Cerebellar nuclear complex (tissue), 1 donor: Measurements from ENCODE around the gene METTL16.
"Not testable (repeated sequence)": the region's sequence is repeated elsewhere in the genome, so short reads cannot be mapped to it uniquely, and the experiment has no call there.

Experiments
- DNase-seq, 2 experiments: peaks; one replicate each; lab custom pipeline; 2025; lab: John Stamatoyannopoulos, UW

The METTL16 gene

GRCh38 chr17:2503627-2504026 is 8.1 kb downstream of the METTL16 start:
- DNase-seq = no peak

DNA sequence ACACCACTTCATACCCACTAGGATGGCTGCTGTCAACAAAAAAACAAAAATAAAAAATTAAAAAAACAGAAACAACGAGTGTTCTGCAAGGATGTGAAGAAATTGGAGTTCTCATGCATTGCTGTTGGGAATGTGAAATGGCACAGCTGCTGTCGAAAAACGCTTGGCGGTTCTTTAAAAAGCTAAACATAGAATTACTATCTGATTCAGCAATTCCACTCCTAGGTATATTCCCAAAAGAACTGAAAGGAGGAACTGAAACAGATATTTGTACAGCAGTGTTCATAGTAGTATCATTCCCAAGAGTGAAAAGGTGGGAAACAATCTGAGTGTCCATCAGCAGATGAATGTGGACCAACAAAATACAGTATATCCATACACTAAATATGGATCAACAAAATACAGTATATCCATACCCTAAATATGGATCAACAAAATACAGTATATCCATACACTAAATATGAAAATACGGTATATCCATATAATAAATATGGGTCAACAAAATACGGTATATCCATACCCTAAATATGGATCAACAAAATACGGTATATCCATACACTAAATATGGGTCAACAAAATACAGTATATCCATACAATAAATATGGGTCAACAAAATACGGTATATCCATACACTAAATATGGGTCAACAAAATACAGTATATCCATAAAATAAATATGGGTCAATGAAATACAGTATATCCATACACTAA is 8.7 kb downstream of the METTL16 start:
- DNase-seq = no peak

- no peak for DNase-seq
Observed at GRCh38 chr17:2500446-2500845, 11.2 kb downstream of the METTL16 start.

GRCh38 chr17:2489286-2489685 is 22.4 kb downstream of the METTL16 start:
- DNase-seq = not testable (repeated sequence)

- no peak for DNase-seq
Observed at GRCh38 chr17:2487306-2487705, 24.4 kb downstream of the METTL16 start.

- not testable (repeated sequence) for DNase-seq
Observed at GRCh38 chr17:2486709-2487108, 25.0 kb downstream of the METTL16 start.

- no peak for DNase-seq
Observed at GRCh38 chr17:2485970-2486369, 25.7 kb downstream of the METTL16 start.

DNA sequence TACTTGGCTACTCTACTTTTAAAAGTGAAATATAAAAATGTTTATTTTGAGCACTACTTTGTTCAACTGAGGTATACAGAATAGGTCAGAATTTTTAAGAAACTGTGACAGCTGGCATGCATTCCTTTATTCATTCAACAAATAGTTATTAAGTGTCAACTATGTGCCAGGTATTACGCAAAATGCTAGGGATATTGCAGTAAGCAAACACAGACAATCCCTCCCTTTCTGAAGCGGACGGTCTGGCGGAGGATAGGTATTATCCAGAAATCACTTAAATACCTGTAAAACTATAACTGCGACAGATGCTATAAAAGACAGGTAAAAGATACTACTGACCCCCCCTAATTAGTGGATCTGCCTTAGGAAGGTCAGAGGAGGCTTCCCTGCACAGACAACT is 26.1 kb downstream of the METTL16 start:
- DNase-seq = no peak

GRCh38 chr17:2484876-2485275 is 26.8 kb downstream of the METTL16 start:
- DNase-seq = no peak

DNA sequence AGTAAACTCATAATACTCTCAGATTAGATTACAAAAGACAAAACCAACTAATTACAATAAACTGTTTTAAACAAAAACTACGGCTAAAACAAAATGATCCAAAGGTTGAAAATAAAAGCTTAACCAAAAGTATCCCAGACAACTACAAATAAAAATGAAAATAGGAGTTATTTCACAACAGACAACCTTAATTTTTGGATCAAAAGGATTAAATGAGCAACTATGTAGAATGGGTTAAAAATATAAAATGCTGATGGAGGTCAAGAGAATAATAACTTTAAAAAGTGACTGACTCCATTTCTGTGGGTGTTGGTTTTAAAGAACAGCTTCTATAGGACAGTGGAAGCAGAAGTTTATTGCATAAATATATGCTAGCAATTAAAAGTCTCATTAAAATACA is 28.6 kb downstream of the METTL16 start:
- DNase-seq = no peak

GRCh38 chr17:2482218-2482617 is 29.5 kb downstream of the METTL16 start:
- DNase-seq = no peak

DNA sequence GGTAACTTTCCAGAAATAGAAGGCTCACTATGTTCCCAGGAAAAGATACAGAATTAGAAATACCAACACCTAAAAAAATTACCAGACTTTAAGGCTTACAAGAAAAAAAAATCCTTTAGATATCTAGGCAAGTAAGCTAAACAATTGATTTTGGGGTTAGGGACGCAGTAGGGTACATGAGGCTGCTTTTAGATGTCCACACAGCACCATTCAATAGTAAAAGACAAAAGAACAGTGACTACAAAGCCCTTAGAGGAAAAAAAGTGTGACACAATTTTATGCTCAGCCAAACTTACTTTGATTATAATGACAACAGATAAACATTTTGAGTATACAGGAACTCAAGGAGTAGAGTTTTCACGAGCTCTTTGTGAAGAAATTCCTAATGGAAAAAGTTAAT is 29.9 kb downstream of the METTL16 start:
- no peak for DNase-seq

- no peak for DNase-seq
Observed at GRCh38 chr17:2478458-2478857, 33.2 kb downstream of the METTL16 start.

DNA sequence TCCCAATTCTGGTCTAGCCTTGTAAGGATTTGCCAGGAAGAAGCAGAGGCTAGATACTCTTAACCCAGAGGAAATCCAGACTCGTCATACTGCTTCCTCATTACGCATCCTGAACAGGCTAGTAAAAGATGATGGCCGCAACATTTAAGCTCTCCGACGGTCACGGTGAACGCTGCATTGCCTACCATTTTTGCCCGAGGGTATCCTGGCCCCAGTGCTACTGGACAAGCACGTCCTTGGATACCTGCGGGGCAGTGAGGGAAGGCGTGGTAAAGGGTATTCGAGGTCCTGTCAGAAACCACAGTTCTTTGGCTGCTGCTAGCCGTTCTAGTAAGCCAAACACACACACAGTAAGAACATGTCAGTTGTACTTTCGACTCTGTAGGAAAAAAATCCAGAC is 36.6 kb downstream of the METTL16 start:
- no peak for DNase-seq

DNA sequence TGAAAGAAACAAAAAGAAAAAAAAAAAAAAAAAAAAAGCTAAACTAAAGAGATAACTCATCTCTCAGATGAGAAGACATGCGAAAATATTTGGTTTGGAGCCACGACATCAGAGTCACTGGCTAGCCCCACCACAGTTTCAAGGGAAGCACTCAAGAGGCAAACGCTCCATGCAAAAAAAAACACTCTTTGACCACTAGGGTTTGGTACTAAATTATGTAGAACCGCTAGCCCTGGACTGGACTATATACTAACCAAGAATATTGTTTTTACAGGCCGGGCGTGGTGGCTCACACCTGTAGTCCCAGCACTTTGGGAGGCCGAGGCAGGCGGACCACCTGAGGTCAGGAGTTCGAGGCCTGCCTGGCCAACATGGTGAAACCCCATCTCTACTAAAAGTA is 37.3 kb downstream of the METTL16 start:
- DNase-seq = no peak

- no peak for DNase-seq
Observed at GRCh38 chr17:2468270-2468669, 43.4 kb downstream of the METTL16 start.

DNA sequence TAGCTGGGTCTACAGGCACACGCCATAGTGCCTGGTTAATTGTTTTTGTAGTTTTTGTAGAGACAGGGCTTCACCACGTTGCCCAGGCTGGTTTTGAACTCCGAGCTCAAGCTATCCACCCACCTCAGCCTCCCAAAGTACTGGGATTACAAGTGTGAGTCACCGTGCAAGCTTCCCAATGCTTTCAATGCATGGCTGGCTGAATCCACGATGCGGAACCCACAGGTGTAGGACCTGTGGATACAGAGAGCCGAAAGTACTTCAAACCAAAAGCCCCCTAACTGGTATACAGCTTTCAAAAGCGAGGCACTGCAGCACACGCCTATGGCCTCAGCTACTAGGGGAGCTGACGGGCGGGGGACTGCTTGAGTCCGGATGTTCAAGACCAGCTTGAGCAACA is 44.8 kb downstream of the METTL16 start:
- DNase-seq = no peak

DNA sequence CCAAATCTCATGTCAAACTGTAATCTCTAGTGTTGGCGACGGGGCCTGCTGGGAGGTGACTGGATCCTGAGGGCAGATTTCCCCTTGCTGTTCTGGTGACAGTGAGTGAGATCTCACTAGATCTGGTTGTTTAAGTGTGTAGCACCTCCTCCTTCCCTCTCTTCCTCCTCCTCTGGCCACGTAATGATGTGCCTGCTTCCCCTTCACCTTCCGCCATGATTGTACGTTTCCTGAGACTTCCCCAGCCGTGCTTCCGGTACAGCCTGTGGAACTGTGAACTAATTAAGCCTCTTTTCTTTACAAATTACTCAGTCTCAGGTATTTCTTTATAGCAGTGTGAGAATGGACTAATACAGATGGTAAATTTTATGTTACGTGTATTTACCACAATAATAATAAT is 49.2 kb downstream of the METTL16 start:
- no peak for DNase-seq

GRCh38 chr17:2459917-2460271 is 51.8 kb downstream of the METTL16 start:
- DNase-seq = no peak

- DNase-seq = no peak
Observed at GRCh38 chr17:2457913-2458312, 53.8 kb downstream of the METTL16 start.

GRCh38 chr17:2456475-2456874 is 55.2 kb downstream of the METTL16 start:
- DNase-seq = no peak

DNA sequence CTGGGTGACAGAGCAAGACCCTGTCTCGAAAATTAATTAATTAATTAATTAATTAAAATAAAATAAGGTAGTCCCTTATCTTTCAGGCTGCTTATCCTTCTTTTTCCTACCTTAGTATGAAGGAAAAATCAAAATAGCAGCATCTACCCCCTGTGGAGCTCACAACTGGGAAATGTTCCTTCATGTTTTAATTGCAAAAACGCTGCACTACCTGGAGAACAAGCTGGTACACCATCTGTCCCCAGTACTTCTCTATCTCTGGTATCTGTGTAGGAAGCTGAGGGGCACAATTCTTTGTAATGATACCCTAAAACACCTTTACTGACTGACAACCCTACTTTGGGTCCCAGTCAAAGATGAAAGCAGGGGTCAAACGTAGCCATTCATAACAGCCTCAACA is 55.7 kb downstream of the METTL16 start:
- DNase-seq = peak; percentile 35 to 74

GRCh38 chr17:2453866-2454265 is 57.8 kb downstream of the METTL16 start:
- DNase-seq = no peak

DNA sequence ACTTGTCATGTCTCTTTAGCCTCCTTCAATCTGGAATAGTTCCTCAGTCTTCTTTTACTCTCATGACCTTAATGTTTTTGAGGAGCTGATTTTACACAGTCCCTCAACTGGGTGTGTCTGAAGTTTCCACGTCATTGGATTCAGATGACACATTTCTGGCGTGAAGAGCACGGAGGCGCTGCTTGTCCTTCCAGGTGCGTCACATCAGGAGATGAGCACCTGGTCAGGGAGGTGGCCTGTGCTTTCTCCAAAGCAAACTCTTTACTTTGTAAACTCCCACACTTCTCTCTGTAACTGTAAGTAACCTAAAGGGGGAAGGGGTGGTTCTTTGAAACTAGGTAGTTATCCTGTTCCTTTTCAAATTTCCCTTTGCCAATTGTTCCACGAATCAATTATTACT is 58.4 kb downstream of the METTL16 start:
- DNase-seq = no peak
